A673 (cell line): Measurements from ENCODE around the gene LAMA2. TPM values are rescaled to one million over a fixed set of nuclear protein-coding genes. Genes with fewer than 3 reads are reported as not detected.

Experiments
- BruUV-seq: library from RNA; stranded (reverse); fragments of 400-500 nt; replicated peaks from 2 replicates; lab custom pipeline; 2021; lab: Mats Ljungman, UMichigan
- CTCF ChIA-PET: fragments of 300-600 bp; sonication (Branson Sonifier 250); formaldehyde crosslinking; loops from one replicate; lab custom pipeline; 2022; ENCODE audit warnings: antibody characterized with exemption; lab: Charles Lee
- POLR2A ChIA-PET: fragments of 300-600 bp; sonication (Branson Sonifier 250); formaldehyde crosslinking; loops from one replicate; lab custom pipeline; 2022; ENCODE audit warnings: antibody characterized with exemption; ENCODE audit not compliant: low non-redundant PET; lab: Charles Lee
- DNase-seq: peaks from one replicate; pipeline ENCODE4 v3.0.0-alpha.2; 2015; ENCODE audit warnings: low spot score
- H3K27ac ChIP-seq: fragments of 200-600 bp; sonication (generic); 2 replicates; pipeline ENCODE4 v1.5.1; 2016; ENCODE audit warnings: mixed run types, low read depth, mild to moderate bottlenecking, mixed read lengths, antibody characterized with exemption, low read length; ENCODE audit not compliant: poor library complexity, severe bottlenecking
- H3K27me3 ChIP-seq: fragments of 200-600 bp; sonication (generic); replicated peaks from 2 replicates; pipeline ENCODE4 v1.6.1; 2017; ENCODE audit warnings: mixed run types, low read depth, mild to moderate bottlenecking, mixed read lengths, antibody characterized with exemption, low read length; ENCODE audit not compliant: insufficient read depth, poor library complexity
- H3K36me3 ChIP-seq: fragments of 200-600 bp; sonication (generic); 2 replicates; pipeline ENCODE4 v1.6.1; 2016; ENCODE audit warnings: mixed run types, mild to moderate bottlenecking, mixed read lengths, antibody characterized with exemption, low read length; ENCODE audit not compliant: insufficient read depth, poor library complexity, severe bottlenecking
- H3K4me1 ChIP-seq: fragments of 200-600 bp; sonication (generic); 2 replicates; pipeline ENCODE4 v1.6.1; 2017; ENCODE audit warnings: mixed run types, mild to moderate bottlenecking, mixed read lengths, antibody characterized with exemption, low read length; ENCODE audit not compliant: insufficient read depth, poor library complexity, severe bottlenecking
- H3K4me3 ChIP-seq: fragments of 200-600 bp; sonication (generic); 2 replicates; pipeline ENCODE4 v1.5.1; 2016; ENCODE audit warnings: low read depth, mixed run types, mild to moderate bottlenecking, mixed read lengths, low read length; ENCODE audit not compliant: poor library complexity, severe bottlenecking
- H3K9me3 ChIP-seq: fragments of 200-600 bp; sonication (generic); 2 replicates; pipeline ENCODE4 v1.6.1; 2016; ENCODE audit warnings: mixed run types, low read depth, mild to moderate bottlenecking, mixed read lengths, antibody characterized with exemption, low read length; ENCODE audit not compliant: poor library complexity, severe bottlenecking
- EZH2 ChIP-seq: fragments of 200-600 bp; sonication (generic); IDR thresholded peaks from 2 replicates; pipeline ENCODE4 v1.6.1; 2017; ENCODE audit warnings: borderline replicate concordance, low read depth, mild to moderate bottlenecking, mixed read lengths, antibody characterized with exemption, low read length; ENCODE audit not compliant: poor library complexity, severe bottlenecking
- intact Hi-C: fragments of 100-400 bp; cut with micrococcal nuclease; formaldehyde crosslinking; loops from one replicate; pipeline ENCODE4 v1.10.0; 2022; ENCODE audit not compliant: unreplicated experiment
- total RNA-seq: library from RNA; stranded (reverse); gene quantifications from 2 replicates; pipeline ENCODE4 v1.2.3, GENCODE V29; 2021
- TF ChIP-seq, protein P1 (sequence below): fragments of 300-800, 200-600 bp; sonication (generic); conservative IDR thresholded peaks from 2 replicates; pipeline ENCODE4 v1.5.1; 2017; ENCODE audit warnings: low read depth, mild to moderate bottlenecking, antibody characterized with exemption, low read length, moderate library complexity, mixed read lengths

LAMA2 gene
- total RNA-seq, 1 experiment from 2014 or later, result 2.2 TPM

DNA sequence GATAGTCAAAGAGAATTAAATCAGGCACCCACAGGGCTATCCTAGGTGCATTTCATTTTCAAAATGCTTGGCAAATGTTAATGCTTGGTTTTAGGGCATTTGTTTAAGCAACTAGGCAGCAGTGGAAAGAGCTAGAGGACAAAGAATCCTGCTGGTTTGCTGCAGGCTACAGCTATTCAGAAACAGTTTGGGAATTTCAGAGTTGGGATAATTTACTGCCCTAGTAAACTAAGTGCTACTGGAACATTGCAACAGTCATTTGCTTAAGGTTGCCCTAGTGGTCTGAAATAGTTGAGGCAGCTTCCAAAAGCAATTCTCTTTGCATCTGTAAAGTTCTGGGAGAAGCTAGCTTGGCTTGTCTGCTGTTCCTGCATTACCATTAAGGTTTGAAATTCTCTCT, 312.7 kb downstream of the LAMA2 start:
- no peaks in the 10 kb centered on the region for H3K27me3 ChIP-seq
- POLR2A ChIA-PET, result no interaction called here
- intact Hi-C loops, result no loop called here
- TF ChIP-seq EZH2, result no peak
- TF ChIP-seq, protein P1, sequence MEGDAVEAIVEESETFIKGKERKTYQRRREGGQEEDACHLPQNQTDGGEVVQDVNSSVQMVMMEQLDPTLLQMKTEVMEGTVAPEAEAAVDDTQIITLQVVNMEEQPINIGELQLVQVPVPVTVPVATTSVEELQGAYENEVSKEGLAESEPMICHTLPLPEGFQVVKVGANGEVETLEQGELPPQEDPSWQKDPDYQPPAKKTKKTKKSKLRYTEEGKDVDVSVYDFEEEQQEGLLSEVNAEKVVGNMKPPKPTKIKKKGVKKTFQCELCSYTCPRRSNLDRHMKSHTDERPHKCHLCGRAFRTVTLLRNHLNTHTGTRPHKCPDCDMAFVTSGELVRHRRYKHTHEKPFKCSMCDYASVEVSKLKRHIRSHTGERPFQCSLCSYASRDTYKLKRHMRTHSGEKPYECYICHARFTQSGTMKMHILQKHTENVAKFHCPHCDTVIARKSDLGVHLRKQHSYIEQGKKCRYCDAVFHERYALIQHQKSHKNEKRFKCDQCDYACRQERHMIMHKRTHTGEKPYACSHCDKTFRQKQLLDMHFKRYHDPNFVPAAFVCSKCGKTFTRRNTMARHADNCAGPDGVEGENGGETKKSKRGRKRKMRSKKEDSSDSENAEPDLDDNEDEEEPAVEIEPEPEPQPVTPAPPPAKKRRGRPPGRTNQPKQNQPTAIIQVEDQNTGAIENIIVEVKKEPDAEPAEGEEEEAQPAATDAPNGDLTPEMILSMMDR, result no peak; the same call in 1 of the 2 replicates
- H3K9me3 ChIP-seq, result no peaks in the 10 kb centered on the region
- no TSS peak for BruUV-seq
- no peak overlapping the region for H3K27ac ChIP-seq
- peaks cover 21% of the 10 kb centered on the region for H3K4me1 ChIP-seq
- no peak overlapping the region for H3K4me3 ChIP-seq
- no peak for DNase-seq
- no peaks in the 10 kb centered on the region for H3K36me3 ChIP-seq
- CTCF ChIA-PET, result no interaction called here

DNA sequence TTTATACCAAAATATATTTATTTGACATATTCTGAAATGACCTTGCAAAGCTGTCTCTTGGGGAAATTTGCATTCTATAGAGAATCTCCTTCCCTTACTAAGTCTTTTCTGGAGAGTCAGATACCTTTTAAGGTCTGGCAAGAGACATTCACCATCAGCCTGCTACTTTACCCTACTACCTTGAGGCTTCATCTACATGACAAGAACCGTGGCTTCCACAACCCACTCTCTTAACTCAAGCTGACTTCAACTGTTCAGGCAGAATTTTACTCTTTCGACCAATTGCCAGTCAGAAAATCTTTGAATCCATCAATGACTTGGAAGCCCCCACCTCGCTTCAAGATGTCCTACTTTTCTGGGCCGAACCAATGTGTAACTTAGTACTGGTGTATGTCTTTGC, 314.2 kb downstream of the LAMA2 start:
- H3K4me1 ChIP-seq, result peaks cover 22% of the 10 kb centered on the region
- no peak overlapping the region for H3K4me3 ChIP-seq
- no peak for DNase-seq
- H3K27me3 ChIP-seq, result no peaks in the 10 kb centered on the region
- H3K9me3 ChIP-seq, result no peaks in the 10 kb centered on the region
- POLR2A ChIA-PET, result no interaction called here
- no peak for TF ChIP-seq EZH2
- TF ChIP-seq, protein P1, result no peak
- intact Hi-C loops, result no loop called here
- no TSS peak for BruUV-seq
- CTCF ChIA-PET, result no interaction called here
- H3K27ac ChIP-seq, result no peak overlapping the region
- no peaks in the 10 kb centered on the region for H3K36me3 ChIP-seq

DNA sequence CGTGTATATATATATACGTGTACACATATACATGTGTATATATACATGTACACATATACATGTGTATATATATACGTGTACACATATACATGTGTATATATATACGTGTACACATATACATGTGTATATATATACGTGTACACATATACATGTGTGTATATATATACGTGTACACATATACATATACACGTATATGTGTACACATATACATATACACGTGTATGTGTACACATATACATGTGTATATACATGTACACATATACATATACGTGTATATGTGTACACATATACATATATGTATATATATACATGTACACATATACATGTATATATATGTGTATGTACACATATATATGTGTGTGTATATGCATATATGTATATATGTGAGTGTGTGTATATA, 317.2 kb downstream of the LAMA2 start:
- Histone ChIP-seq H3K27ac (no peak overlapping the region), H3K27me3 (no peaks in the 10 kb centered on the region), H3K4me1 (peaks cover 43% of the 10 kb centered on the region), H3K4me3 (no peak overlapping the region), H3K9me3 (no peaks in the 10 kb centered on the region), H3K36me3 (no peaks in the 10 kb centered on the region)
- ChIA-PET CTCF (no interaction called here), POLR2A (no interaction called here)
- DNase-seq, result no peak
- no TSS peak for BruUV-seq
- TF ChIP-seq EZH2, result no peak
- TF ChIP-seq, protein P1, result no peak
- intact Hi-C loops, result no loop called here
